ENCODE results near the gene TRIM66.

TRIM66 gene

DNA sequence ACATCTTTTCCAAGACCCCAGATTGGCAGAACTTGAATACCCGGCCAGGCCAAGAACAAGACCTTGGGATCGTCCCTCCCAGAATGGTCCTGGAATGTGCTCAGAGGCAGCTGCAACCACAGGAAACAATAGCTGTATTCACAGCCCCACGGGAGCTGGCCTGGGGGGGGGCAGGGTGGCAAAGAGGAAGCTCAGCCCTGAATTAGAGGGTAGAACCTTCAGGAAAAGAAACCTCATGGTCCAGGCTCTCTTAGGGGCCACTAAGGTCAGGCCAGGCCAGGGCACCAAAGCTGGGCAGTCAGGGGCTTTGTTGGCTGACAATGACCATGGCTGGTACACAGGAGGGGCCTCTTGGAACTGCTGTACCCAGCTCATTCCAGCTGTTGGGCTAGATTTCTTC is 17.4 kb upstream of the TRIM66 start:
- H3K36me3 ChIP-seq (ENCODE audit: insufficient read depth, low read length): peaks cover 11% of the 10 kb centered on the region; the same call in 1 of the 2 replicates
- H3K9ac ChIP-seq (ENCODE audit: insufficient read length): no peak overlapping the region
- H3K4me3 ChIP-seq: no peak overlapping the region
- no peak for DNase-seq (ENCODE audit: low read depth, low spot score)
- TF ChIP-seq EZH2 (IDR thresholded peaks at IDR 0.05) (no peak), FOXP2 (optimal IDR thresholded peaks at IDR 0.05; ENCODE audit: control extremely low read depth, extremely low read length, insufficient read depth) (no peak), POLR2AphosphoS5 (IDR thresholded peaks at IDR 0.05; ENCODE audit: borderline replicate concordance, low read depth, low read length) (no peak)
- H3K27ac ChIP-seq: no peak overlapping the region
- no peaks in the 10 kb centered on the region for H3K9me3 ChIP-seq (ENCODE audit: low read depth, low read length)

DNA sequence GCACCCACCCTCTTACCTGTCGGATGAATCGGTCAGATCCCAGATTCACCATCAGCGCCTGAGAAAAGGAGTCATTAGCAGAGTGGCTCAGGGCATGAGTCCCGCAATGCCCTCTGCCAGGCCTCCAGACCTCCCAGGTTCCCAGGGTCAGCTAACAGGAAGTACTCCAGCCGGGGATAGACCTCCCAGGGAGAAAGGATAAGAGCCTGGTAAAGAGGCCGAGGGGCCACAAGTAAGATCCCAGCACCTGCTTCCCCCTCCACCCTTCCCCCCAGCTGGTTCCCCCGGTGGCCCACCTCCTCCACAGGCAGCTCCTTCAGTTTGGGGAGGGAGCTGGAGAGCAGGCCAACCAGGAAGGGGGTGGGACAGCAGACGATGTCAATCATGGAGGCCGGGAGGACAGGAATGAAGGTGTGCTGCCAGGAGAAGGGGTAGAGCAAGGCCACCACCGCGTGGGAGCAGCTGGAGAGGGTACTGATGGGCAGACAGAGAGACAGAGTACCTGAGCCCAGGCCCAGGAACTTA is 16.5 kb upstream of the TRIM66 start:
- Histone ChIP-seq H3K36me3 (ENCODE audit: insufficient read depth, low read length) (peaks cover 14% of the 10 kb centered on the region; the same call in 1 of the 2 replicates), H3K4me3 (no peak overlapping the region), H3K9me3 (ENCODE audit: low read depth, low read length) (no peaks in the 10 kb centered on the region), H3K9ac (ENCODE audit: insufficient read length) (no peak overlapping the region), H3K27ac (no peak overlapping the region)
- TF ChIP-seq POLR2AphosphoS5 (IDR thresholded peaks at IDR 0.05; ENCODE audit: borderline replicate concordance, low read depth, low read length) (no peak), EZH2 (IDR thresholded peaks at IDR 0.05) (no peak), FOXP2 (optimal IDR thresholded peaks at IDR 0.05; ENCODE audit: control extremely low read depth, extremely low read length, insufficient read depth) (no peak)
- DNase-seq (ENCODE audit: low read depth, low spot score): no peak

DNA sequence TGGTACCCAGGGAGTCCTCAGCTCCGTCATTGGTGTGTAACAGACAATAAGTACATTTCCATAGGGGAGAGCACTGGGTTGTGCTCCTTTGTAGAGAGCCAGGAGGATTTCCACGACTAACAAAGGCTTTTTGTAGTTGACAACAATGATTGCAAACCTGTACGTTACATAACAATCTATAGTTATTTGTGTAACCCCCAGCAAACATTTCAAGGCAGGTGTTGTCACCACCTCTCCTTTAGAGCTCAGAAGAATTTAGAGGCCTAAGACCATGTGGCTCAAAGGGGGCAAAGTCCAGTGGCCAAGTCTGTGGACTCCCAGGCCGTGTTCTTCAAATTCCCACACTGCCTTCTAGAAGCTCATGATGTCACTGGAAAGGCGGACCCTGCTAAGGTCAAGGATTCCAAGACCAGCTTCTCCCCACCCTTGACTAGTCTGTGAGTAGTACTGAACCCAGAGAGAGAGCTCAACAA is 15.9 kb upstream of the TRIM66 start:
- no peak overlapping the region for H3K4me3 ChIP-seq
- H3K9me3 ChIP-seq (ENCODE audit: low read depth, low read length): no peaks in the 10 kb centered on the region
- peaks cover 17% of the 10 kb centered on the region; the same call in 1 of the 2 replicates for H3K36me3 ChIP-seq (ENCODE audit: insufficient read depth, low read length)
- no peak for DNase-seq (ENCODE audit: low read depth, low spot score)
- no peak overlapping the region for H3K9ac ChIP-seq (ENCODE audit: insufficient read length)
- no peak overlapping the region for H3K27ac ChIP-seq
- TF ChIP-seq FOXP2 (optimal IDR thresholded peaks at IDR 0.05; ENCODE audit: control extremely low read depth, extremely low read length, insufficient read depth) (no peak), POLR2AphosphoS5 (IDR thresholded peaks at IDR 0.05; ENCODE audit: borderline replicate concordance, low read depth, low read length) (no peak), EZH2 (IDR thresholded peaks at IDR 0.05) (no peak)

DNA sequence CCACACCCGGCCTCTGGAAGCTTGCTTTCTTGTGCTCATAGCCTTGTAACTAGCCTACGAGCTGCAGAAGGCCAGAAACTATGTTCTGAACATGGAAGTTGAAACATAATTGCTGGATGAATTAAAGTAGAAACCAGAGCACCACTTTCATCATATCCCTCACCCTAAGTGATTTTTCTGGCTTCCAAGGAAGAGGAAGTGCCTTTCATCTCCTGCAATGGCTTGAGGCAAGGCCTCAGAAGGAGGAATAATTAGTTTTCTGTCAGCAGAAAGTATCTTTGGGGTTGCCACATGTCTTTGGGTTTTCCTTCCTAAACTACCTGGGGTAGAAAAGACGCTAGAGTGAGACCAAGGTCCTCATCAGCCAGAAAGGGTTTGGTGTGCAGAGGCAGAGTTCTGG is 14.6 kb upstream of the TRIM66 start:
- no peak overlapping the region for H3K27ac ChIP-seq
- H3K4me3 ChIP-seq: no peak overlapping the region
- TF ChIP-seq FOXP2 (optimal IDR thresholded peaks at IDR 0.05; ENCODE audit: control extremely low read depth, extremely low read length, insufficient read depth): no peak
- H3K9ac ChIP-seq (ENCODE audit: insufficient read length): no peak overlapping the region
- H3K36me3 ChIP-seq (ENCODE audit: insufficient read depth, low read length): peaks cover 24% of the 10 kb centered on the region
- H3K9me3 ChIP-seq (ENCODE audit: low read depth, low read length): no peaks in the 10 kb centered on the region
- DNase-seq (ENCODE audit: low read depth, low spot score): no peak

DNA sequence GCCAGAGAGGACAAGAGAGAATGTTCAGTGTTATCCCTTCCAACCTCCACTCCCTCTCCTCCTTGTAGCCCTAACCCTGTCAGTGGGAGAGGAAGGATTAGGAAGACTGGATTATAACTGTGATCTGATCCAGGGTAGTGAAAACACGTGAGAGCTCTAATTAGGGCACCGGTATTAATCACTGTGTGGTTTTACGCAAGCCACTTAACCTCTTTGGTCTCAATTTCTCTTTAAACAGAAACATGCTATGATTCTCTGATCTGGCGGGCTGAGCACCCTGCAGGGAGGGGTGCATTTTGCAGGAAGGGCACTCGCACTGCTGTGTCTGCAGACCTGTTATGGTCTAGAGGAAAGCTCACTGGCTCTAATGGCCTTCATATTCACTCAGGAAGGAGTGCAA is 11.7 kb upstream of the TRIM66 start:
- Histone ChIP-seq H3K27ac (no peak overlapping the region), H3K9ac (ENCODE audit: insufficient read length) (no peak overlapping the region), H3K9me3 (ENCODE audit: low read depth, low read length) (no peaks in the 10 kb centered on the region), H3K4me3 (no peak overlapping the region), H3K36me3 (ENCODE audit: insufficient read depth, low read length) (peaks cover 24% of the 10 kb centered on the region)
- no peak for TF ChIP-seq FOXP2 (optimal IDR thresholded peaks at IDR 0.05; ENCODE audit: control extremely low read depth, extremely low read length, insufficient read depth)
- no peak for TF ChIP-seq POLR2AphosphoS5 (IDR thresholded peaks at IDR 0.05; ENCODE audit: borderline replicate concordance, low read depth, low read length)
- no peak for TF ChIP-seq EZH2 (IDR thresholded peaks at IDR 0.05)
- DNase-seq (ENCODE audit: low read depth, low spot score): no peak

DNA sequence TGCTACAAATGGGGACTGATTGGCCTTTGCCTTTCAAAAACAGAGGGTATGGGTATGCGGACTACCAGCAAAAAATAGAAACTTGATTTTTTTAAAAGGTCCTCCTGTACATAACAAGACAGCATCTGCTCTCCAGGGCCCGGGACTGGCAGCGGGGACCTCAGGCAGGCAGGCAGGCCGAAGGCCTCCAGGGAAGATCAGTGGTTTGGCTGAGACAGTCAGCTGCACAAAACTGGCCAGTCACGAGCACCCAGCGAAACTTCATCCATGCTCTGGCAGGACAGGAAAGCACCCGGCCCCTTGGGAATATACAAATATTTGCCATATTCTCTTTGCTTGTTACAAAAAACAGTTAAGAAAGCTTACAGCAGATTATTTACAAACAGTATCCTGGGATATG is 11.1 kb upstream of the TRIM66 start:
- Histone ChIP-seq H3K27ac (no peak overlapping the region), H3K4me3 (no peak overlapping the region), H3K36me3 (ENCODE audit: insufficient read depth, low read length) (peaks cover 24% of the 10 kb centered on the region), H3K9ac (ENCODE audit: insufficient read length) (no peak overlapping the region), H3K9me3 (ENCODE audit: low read depth, low read length) (no peaks in the 10 kb centered on the region)
- no peak for DNase-seq (ENCODE audit: low read depth, low spot score)
- TF ChIP-seq EZH2 (IDR thresholded peaks at IDR 0.05) (no peak), FOXP2 (optimal IDR thresholded peaks at IDR 0.05; ENCODE audit: control extremely low read depth, extremely low read length, insufficient read depth) (no peak), POLR2AphosphoS5 (IDR thresholded peaks at IDR 0.05; ENCODE audit: borderline replicate concordance, low read depth, low read length) (no peak)

DNA sequence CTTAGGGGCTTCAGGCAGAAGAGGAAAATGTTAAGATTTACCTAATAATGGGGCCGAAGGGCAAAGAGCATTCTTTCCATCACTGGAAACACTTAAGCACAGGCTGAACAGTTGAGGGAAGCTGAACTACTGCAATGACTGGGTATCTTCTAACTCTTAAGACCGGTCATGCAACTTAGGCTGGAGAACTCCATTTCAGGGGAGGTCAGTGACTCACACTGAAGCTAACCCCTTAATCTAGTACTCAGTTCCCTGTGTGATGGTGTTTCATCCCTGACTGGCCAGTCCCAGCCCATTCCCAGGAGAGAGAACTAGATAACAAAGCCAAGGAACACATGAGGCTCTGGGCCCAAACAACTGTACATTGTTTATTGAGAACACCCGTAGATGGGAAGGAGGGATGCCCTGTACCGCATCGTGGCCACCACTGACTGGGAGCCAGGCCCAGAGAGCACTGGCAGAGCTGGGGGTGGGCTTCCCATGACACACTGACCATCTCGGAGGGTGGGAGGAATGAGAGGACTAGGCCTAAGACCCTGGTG is 10.6 kb upstream of the TRIM66 start:
- Histone ChIP-seq H3K36me3 (ENCODE audit: insufficient read depth, low read length) (peaks cover 24% of the 10 kb centered on the region), H3K27ac (no peak overlapping the region), H3K9ac (ENCODE audit: insufficient read length) (no peak overlapping the region), H3K9me3 (ENCODE audit: low read depth, low read length) (no peaks in the 10 kb centered on the region), H3K4me3 (no peak overlapping the region)
- DNase-seq (ENCODE audit: low read depth, low spot score): no peak
- TF ChIP-seq FOXP2 (optimal IDR thresholded peaks at IDR 0.05; ENCODE audit: control extremely low read depth, extremely low read length, insufficient read depth): no peak
- TF ChIP-seq POLR2AphosphoS5 (IDR thresholded peaks at IDR 0.05; ENCODE audit: borderline replicate concordance, low read depth, low read length): no peak
- TF ChIP-seq EZH2 (IDR thresholded peaks at IDR 0.05): no peak

DNA sequence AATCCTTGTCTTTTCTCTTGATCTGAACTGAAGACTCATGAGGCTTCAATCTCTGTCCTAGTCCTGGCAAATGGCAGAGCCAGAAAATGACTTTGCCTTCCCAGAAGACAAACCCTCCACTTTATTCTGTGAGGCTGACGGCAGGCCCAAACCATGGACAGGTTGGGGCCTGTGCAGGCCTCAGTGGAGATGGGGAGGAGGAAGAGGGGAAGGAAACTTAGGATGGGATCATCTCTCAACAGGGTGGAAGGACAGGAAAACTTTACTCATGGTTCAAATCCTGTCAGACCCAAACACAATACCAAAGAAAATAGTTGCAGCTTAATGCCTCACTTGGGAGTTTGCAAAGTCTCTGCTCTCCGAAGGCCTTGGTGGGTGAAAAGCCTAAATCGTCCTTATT is 10.0 kb upstream of the TRIM66 start:
- peaks cover 24% of the 10 kb centered on the region for H3K36me3 ChIP-seq (ENCODE audit: insufficient read depth, low read length)
- H3K4me3 ChIP-seq: no peak overlapping the region
- DNase-seq (ENCODE audit: low read depth, low spot score): no peak
- no peak for TF ChIP-seq POLR2AphosphoS5 (IDR thresholded peaks at IDR 0.05; ENCODE audit: borderline replicate concordance, low read depth, low read length)
- no peak for TF ChIP-seq EZH2 (IDR thresholded peaks at IDR 0.05)
- TF ChIP-seq FOXP2 (optimal IDR thresholded peaks at IDR 0.05; ENCODE audit: control extremely low read depth, extremely low read length, insufficient read depth): no peak
- H3K9me3 ChIP-seq (ENCODE audit: low read depth, low read length): no peaks in the 10 kb centered on the region
- no peak overlapping the region for H3K9ac ChIP-seq (ENCODE audit: insufficient read length)
- H3K27ac ChIP-seq: no peak overlapping the region

DNA sequence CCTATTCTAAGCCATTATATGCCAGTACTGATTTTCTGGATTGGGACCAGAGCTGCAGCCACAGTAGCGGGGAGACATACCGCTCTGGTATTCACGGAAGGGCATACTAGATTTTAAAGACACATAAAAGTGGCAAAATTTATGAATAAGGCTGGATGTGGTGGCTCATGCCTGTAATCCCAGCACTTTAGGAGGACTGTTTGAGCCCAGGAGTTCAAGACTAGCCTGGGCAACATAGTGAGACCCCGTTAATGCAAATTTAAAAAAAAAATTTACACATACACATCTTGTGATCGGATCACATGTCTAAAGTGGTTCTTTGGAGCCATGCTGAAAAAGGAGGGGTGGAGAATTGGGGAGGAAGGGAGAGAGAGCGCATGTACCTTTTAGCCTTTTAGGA is 9.1 kb upstream of the TRIM66 start:
- Histone ChIP-seq H3K9me3 (ENCODE audit: low read depth, low read length) (no peaks in the 10 kb centered on the region), H3K9ac (ENCODE audit: insufficient read length) (no peak overlapping the region), H3K36me3 (ENCODE audit: insufficient read depth, low read length) (peaks cover 29% of the 10 kb centered on the region), H3K27ac (no peak overlapping the region), H3K4me3 (no peak overlapping the region)
- TF ChIP-seq FOXP2 (optimal IDR thresholded peaks at IDR 0.05; ENCODE audit: control extremely low read depth, extremely low read length, insufficient read depth): no peak
- no peak for TF ChIP-seq POLR2AphosphoS5 (IDR thresholded peaks at IDR 0.05; ENCODE audit: borderline replicate concordance, low read depth, low read length)
- no peak for TF ChIP-seq EZH2 (IDR thresholded peaks at IDR 0.05)
- no peak for DNase-seq (ENCODE audit: low read depth, low spot score)
